Measurements from ENCODE around the gene UBN2.

The UBN2 gene

DNA sequence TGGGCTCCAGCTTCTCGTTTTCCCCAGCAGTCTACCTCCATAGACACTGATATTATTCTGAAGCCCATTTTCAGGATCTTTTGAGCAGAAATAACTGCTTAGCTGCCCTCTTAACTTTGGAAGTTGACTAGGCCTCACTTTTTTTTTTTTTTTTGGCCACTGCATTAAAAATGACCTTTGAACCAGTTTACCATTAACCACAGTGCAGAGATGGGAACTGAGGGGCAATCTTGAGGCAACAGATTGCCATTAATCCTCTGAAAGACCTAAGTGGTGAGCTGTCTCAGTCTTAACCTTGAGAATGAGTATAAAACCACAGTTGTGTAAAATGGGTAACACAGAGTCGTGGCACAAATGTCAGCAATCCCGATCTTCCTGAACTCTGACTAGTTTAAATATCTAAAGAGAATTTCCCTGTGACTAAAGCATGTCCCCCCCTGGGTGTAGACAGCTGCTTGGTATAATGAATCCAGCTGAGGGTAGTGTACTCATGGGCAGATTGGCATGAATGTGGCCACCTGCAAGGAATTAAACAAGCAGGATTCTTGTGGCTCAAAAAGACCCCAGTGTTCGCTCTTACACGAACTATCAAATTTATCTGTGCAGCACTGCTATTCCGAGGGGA lies 64.0 kb downstream of the UBN2 start:
- TF ChIP-seq, protein P1, sequence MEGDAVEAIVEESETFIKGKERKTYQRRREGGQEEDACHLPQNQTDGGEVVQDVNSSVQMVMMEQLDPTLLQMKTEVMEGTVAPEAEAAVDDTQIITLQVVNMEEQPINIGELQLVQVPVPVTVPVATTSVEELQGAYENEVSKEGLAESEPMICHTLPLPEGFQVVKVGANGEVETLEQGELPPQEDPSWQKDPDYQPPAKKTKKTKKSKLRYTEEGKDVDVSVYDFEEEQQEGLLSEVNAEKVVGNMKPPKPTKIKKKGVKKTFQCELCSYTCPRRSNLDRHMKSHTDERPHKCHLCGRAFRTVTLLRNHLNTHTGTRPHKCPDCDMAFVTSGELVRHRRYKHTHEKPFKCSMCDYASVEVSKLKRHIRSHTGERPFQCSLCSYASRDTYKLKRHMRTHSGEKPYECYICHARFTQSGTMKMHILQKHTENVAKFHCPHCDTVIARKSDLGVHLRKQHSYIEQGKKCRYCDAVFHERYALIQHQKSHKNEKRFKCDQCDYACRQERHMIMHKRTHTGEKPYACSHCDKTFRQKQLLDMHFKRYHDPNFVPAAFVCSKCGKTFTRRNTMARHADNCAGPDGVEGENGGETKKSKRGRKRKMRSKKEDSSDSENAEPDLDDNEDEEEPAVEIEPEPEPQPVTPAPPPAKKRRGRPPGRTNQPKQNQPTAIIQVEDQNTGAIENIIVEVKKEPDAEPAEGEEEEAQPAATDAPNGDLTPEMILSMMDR (conservative IDR thresholded peaks at IDR 0.05; ENCODE audit: low read length), result no peak
- TF ChIP-seq EZH2phosphoT487 (IDR thresholded peaks at IDR 0.05; ENCODE audit: borderline replicate concordance), result no peak
- no peak overlapping the region for H3K4me3 ChIP-seq (ENCODE audit: low read length, poor library complexity, severe bottlenecking)
- H3K36me3 ChIP-seq (ENCODE audit: insufficient read depth, low read length), result peaks cover 12% of the 10 kb centered on the region; the same call in 1 of the 2 replicates
- no peak overlapping the region for H2AFZ ChIP-seq (ENCODE audit: low read length)
- no peaks in the 10 kb centered on the region for H3K9me3 ChIP-seq (ENCODE audit: insufficient read depth, low read depth, low read length)
- no peaks in the 10 kb centered on the region for H4K20me1 ChIP-seq (ENCODE audit: insufficient read depth, low read length, poor library complexity, severe bottlenecking)
- H3K4me1 ChIP-seq (ENCODE audit: insufficient read depth, low read length, poor library complexity, severe bottlenecking), result no peaks in the 10 kb centered on the region
- H3K79me2 ChIP-seq (ENCODE audit: insufficient read depth, low read length), result no peaks in the 10 kb centered on the region
- no peaks in the 10 kb centered on the region for H3K27me3 ChIP-seq (ENCODE audit: insufficient read depth, low read length, poor library complexity, severe bottlenecking)
- H3K4me2 ChIP-seq (ENCODE audit: low read depth, low read length, poor library complexity, severe bottlenecking), result no peak overlapping the region
- H3F3A ChIP-seq (ENCODE audit: low read depth), result no peaks in the 10 kb centered on the region
- H3K9ac ChIP-seq (ENCODE audit: low read depth, low read length, poor library complexity, severe bottlenecking), result no peak overlapping the region
- no peaks in the 10 kb centered on the region for H3K9me2 ChIP-seq (replicated peaks; ENCODE audit: low read depth, low read length)

DNA sequence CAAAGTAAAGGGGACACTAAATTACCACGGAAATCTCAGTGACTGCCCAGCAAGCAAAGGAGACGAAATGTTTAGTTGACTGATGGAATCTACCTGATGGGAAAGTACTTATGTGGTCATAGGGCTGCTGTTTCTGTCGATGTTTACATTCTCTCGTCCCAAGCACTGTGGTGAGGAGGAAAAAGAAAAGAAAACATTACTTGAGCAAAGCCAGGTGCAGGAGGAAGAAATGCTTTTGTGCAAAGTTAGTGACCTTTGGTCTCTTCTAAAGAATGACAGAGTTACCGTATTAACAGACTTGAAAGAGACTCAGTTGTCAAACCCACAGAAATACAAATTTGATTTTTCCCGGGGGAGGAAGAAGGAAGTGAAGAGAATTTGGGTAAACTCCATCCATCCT lies 66.8 kb downstream of the UBN2 start:
- H3K4me2 ChIP-seq (ENCODE audit: low read depth, low read length, poor library complexity, severe bottlenecking), result no peak overlapping the region
- H3K4me1 ChIP-seq (ENCODE audit: insufficient read depth, low read length, poor library complexity, severe bottlenecking), result no peaks in the 10 kb centered on the region
- no peak for TF ChIP-seq EZH2phosphoT487 (IDR thresholded peaks at IDR 0.05; ENCODE audit: borderline replicate concordance)
- TF ChIP-seq, protein P1 (conservative IDR thresholded peaks at IDR 0.05; ENCODE audit: low read length), result no peak
- H3K27me3 ChIP-seq (ENCODE audit: insufficient read depth, low read length, poor library complexity, severe bottlenecking), result no peaks in the 10 kb centered on the region
- peaks cover 12% of the 10 kb centered on the region; the same call in 1 of the 2 replicates for H3K36me3 ChIP-seq (ENCODE audit: insufficient read depth, low read length)
- no peaks in the 10 kb centered on the region for H4K20me1 ChIP-seq (ENCODE audit: insufficient read depth, low read length, poor library complexity, severe bottlenecking)
- no peak overlapping the region for H3K9ac ChIP-seq (ENCODE audit: low read depth, low read length, poor library complexity, severe bottlenecking)
- H3K9me2 ChIP-seq (replicated peaks; ENCODE audit: low read depth, low read length), result no peaks in the 10 kb centered on the region
- no peak overlapping the region for H2AFZ ChIP-seq (ENCODE audit: low read length)
- H3K9me3 ChIP-seq (ENCODE audit: insufficient read depth, low read depth, low read length), result no peaks in the 10 kb centered on the region
- no peaks in the 10 kb centered on the region for H3F3A ChIP-seq (ENCODE audit: low read depth)
- H3K79me2 ChIP-seq (ENCODE audit: insufficient read depth, low read length), result no peaks in the 10 kb centered on the region
- H3K4me3 ChIP-seq (ENCODE audit: low read length, poor library complexity, severe bottlenecking), result no peak overlapping the region

DNA sequence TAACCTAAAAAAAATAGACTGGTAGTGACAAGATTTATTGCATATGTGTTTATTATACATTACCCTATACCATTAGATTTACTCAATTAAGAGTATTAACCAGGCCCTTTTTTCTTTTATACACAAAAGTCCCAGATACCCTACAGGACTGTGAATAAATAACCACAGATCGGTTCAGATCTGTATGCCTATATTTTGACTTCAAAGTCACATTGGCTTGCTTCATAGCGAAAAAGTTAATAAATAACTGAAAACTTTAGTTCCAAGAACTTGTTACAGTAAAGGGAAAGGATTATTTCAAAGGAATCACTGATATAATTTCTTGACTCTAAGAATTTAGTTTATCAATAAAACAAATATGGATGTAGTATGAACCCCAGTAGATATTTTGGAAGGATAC lies 68.3 kb downstream of the UBN2 start:
- no peak overlapping the region for H3K4me2 ChIP-seq (ENCODE audit: low read depth, low read length, poor library complexity, severe bottlenecking)
- no peaks in the 10 kb centered on the region for H3K9me3 ChIP-seq (ENCODE audit: insufficient read depth, low read depth, low read length)
- H2AFZ ChIP-seq (ENCODE audit: low read length), result no peak overlapping the region
- no peaks in the 10 kb centered on the region for H3K27me3 ChIP-seq (ENCODE audit: insufficient read depth, low read length, poor library complexity, severe bottlenecking)
- no peaks in the 10 kb centered on the region for H3K4me1 ChIP-seq (ENCODE audit: insufficient read depth, low read length, poor library complexity, severe bottlenecking)
- no peaks in the 10 kb centered on the region for H4K20me1 ChIP-seq (ENCODE audit: insufficient read depth, low read length, poor library complexity, severe bottlenecking)
- no peak for TF ChIP-seq EZH2phosphoT487 (IDR thresholded peaks at IDR 0.05; ENCODE audit: borderline replicate concordance)
- TF ChIP-seq, protein P1 (conservative IDR thresholded peaks at IDR 0.05; ENCODE audit: low read length), result no peak
- H3K9me2 ChIP-seq (replicated peaks; ENCODE audit: low read depth, low read length), result no peaks in the 10 kb centered on the region
- H3K9ac ChIP-seq (ENCODE audit: low read depth, low read length, poor library complexity, severe bottlenecking), result no peak overlapping the region
- H3K79me2 ChIP-seq (ENCODE audit: insufficient read depth, low read length), result no peaks in the 10 kb centered on the region
- peaks cover 6% of the 10 kb centered on the region; the same call in 1 of the 2 replicates for H3K36me3 ChIP-seq (ENCODE audit: insufficient read depth, low read length)
- no peak overlapping the region for H3K4me3 ChIP-seq (ENCODE audit: low read length, poor library complexity, severe bottlenecking)
- no peaks in the 10 kb centered on the region for H3F3A ChIP-seq (ENCODE audit: low read depth)
